GM18526 (cell line): ENCODE data around the gene TMEM263.

ENCODE experiments used
- POLR2A ChIP-seq: IDR thresholded peaks from 3 replicates; pipeline ENCODE4 v1.6.1; 2011; ENCODE audit not compliant: insufficient read length; ENCODE audit errors: extremely low read depth

Gene TMEM263

DNA sequence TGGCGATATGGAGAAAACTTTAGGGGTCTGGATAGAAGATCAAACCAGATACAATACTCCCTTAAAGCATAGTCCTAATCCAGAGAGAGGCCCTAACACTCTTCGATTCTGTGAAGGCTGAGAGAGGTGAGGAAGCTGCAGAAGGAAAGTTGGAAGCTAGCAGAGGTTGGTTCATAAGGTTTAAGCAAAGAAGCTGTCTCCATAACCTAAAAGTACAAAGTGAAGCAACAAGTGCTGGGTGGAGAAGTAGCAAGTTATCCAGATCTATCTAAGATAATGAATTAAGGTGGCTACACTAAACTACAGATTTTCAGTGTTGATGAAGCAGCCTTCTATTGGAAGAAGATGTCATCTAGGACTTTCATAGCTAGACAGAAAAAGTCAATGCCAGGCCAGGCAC is 55.8 kb downstream of the TMEM263 start:
- TF ChIP-seq POLR2A: no peak

DNA sequence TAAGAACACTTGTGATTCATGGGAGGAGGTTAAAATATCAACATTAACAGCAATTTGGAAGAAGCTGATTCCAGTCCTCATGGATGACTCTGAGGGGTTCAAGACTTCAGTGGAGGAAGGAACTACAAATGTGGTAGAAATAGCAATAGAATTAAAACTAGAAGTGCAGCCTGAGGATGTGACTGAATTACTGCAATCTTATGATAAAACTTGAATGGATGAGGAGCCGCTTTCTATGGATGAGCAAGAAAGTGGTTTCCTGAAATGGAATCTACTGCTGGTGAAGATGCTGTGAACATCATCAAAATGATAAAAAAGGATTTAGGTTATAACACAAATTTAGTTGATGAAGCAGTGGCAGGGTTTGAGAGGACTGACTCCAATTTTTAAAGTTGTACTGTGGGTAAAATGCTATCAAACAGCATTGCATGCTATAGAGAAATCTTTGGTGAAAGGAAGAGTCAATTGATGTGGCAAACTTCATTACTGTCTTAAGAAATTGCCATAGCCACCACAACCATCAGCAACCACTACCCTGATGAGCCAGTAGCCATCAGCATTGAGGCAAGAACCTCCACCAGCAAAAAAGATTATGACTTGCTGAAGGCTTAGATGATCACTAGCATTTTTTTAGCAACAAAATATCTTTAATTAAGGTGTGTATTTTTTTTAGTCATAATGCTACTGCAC is 57.2 kb downstream of the TMEM263 start:
- no peak for TF ChIP-seq POLR2A

DNA sequence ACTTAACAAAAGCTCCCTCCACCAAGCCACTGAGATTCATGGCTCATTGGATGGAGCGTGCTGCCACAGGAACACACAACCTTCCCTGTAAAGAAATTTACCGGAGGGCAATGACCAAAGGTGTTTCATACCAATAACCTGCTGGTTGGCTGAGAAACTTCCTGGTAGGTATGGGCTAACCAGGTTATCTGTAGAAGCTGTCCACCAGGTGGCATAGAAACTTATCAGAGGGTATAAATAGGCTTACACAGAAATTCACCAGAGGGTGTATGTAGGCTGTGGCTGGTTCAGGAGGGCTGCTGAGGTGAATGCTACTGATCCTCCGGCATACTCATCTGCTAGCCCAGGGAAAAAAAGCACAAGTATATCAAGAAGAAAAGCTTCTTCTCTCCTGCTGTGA is 58.3 kb downstream of the TMEM263 start:
- no peak for TF ChIP-seq POLR2A

DNA sequence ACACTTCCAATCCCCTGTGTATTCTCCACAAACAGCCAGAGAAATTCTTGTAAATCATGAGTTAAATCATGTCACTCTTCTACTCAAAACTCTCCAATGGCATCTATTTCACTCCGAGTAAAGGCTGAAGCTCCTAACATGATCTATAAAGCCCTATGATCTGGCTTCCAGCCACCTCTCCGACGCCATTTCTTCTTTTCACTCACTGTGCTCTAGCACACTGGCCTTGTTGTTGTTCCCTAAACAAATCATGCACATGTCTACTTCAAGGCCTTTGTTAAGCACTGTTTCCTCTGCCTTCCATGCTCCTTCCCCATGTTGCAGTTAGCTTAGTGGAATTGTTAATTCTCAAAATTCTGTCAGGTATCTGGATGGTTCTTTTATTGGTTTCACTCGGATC is 61.3 kb downstream of the TMEM263 start:
- no peak for TF ChIP-seq POLR2A

DNA sequence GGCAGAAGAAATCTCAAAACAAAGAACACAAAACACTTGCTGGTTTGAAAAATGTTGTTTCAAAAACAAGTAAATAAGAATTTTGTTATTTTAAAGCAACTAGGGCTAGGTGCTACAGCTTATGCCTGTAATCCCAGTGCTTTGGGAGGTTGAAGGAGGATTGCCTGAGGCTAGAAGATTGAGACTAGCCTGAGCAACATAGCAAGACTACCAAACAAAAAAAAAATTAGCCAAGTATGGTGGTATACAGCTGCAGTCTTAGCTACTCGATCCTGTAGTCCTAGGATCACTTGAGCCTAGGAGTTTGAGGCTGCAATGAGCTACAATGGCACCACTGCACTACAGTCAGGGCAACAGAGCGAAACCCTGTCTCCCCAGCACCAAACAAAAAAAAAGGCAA is 63.8 kb downstream of the TMEM263 start:
- TF ChIP-seq POLR2A: no peak
